ENCODE data around the gene LHFPL2. TPM values are rescaled to one million over a fixed set of nuclear protein-coding genes. Genes with fewer than 3 reads are reported as not detected.

LHFPL2 gene
- total RNA-seq, 1 donor from 2014 or later = 33.1 TPM

DNA sequence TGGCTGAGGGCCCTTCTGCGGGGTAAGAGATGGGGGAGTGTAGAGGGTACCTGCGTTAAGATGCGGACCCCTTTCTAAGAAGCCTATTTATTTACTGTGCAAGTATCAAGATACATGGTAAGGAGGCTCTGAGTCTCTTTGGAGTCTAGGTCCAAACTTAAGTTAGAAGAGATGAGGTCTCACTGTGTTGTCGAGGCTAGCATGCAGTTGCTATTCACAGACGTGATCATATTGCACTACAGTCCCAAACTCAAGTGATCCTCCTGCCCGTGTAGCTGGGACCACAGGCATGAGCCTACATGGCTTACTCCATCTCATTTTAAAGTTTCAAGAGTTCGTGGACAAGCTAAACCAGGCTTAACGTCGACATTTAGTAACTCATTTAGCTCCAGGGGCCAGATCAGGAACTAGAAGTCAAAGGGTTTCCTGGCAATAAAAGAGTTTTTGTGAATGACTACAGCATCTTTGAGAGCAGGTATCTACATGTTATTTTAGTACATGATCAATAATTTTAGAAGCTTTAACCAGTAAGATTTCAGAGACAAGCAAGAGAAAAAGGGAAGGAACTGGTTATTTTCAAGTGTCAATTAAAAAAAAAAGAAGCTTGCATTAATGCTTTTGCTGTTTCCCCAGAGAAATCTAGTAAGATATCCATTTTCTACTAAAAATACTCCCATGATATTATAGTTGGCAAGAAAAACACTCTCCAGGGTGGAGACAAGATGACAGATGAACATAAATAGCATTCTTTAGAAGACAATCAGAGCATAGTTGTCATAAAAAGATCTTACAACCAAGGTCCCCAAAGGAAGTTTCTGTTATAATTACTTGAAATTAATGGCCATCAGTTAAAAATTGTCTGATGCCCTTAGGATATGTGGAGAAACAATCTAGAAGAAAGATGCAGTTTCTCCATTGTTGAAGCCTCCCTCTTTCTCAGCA lies 146.9 kb downstream of the LHFPL2 start:
- DNase-seq (ENCODE audit: low read depth) = no peak
- no peak overlapping the region for H3K4me3 ChIP-seq (ENCODE audit: low read depth, low read length)
- H3K27me3 ChIP-seq (ENCODE audit: control insufficient read depth, insufficient read depth, low read length) = no peaks in the 10 kb centered on the region
- TF ChIP-seq, protein P1, sequence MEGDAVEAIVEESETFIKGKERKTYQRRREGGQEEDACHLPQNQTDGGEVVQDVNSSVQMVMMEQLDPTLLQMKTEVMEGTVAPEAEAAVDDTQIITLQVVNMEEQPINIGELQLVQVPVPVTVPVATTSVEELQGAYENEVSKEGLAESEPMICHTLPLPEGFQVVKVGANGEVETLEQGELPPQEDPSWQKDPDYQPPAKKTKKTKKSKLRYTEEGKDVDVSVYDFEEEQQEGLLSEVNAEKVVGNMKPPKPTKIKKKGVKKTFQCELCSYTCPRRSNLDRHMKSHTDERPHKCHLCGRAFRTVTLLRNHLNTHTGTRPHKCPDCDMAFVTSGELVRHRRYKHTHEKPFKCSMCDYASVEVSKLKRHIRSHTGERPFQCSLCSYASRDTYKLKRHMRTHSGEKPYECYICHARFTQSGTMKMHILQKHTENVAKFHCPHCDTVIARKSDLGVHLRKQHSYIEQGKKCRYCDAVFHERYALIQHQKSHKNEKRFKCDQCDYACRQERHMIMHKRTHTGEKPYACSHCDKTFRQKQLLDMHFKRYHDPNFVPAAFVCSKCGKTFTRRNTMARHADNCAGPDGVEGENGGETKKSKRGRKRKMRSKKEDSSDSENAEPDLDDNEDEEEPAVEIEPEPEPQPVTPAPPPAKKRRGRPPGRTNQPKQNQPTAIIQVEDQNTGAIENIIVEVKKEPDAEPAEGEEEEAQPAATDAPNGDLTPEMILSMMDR (IDR thresholded peaks at IDR 0.05; ENCODE audit: insufficient read depth, low read length, poor library complexity, severe bottlenecking) = no peak
- no peaks in the 10 kb centered on the region for H3K36me3 ChIP-seq (ENCODE audit: control insufficient read depth, insufficient read depth, low read length)

DNA sequence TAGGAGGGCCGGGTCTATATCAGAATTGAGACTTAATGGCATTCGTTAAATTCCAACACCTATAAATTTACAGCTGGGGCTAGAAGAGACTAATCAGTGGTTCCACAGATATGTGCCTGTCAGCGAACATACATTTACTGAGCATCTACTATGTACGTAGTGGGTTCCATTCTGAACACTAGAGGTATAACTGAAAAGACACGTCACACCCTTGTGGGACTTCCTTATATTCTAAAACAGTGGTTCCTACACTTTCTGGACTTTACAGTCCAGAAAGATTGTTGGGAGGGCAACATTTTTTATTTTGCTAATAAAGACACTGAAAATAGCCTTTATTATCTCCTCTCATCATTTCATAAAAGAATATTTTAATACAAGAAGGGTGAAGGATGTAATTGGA lies 147.7 kb downstream of the LHFPL2 start:
- no peak for DNase-seq (ENCODE audit: low read depth)
- Histone ChIP-seq H3K36me3 (ENCODE audit: control insufficient read depth, insufficient read depth, low read length) (no peaks in the 10 kb centered on the region), H3K27me3 (ENCODE audit: control insufficient read depth, insufficient read depth, low read length) (no peaks in the 10 kb centered on the region), H3K4me3 (ENCODE audit: low read depth, low read length) (no peak overlapping the region)
- TF ChIP-seq, protein P1 (IDR thresholded peaks at IDR 0.05; ENCODE audit: insufficient read depth, low read length, poor library complexity, severe bottlenecking) = no peak

DNA sequence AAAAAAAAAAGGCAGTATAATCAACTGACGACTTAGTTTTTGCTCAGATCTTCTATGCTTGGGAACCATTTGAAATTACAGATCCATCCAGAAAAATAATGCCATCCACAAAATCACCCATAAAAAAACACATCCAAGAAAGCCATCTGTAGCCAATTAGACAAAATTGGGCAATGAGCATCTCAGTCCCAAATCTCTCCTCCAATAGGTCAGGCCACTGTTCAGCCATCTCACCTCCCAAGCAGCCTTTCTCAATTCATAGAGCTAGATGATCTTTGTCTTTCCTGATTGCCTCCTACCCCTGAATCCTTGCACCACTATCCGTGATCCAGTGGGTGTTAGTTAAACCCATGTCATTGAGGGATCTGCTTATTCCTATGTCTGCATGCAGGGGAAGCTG lies 148.5 kb downstream of the LHFPL2 start:
- Histone ChIP-seq H3K4me3 (ENCODE audit: low read depth, low read length) (no peak overlapping the region), H3K27me3 (ENCODE audit: control insufficient read depth, insufficient read depth, low read length) (no peaks in the 10 kb centered on the region), H3K36me3 (ENCODE audit: control insufficient read depth, insufficient read depth, low read length) (no peaks in the 10 kb centered on the region)
- TF ChIP-seq, protein P1 (IDR thresholded peaks at IDR 0.05; ENCODE audit: insufficient read depth, low read length, poor library complexity, severe bottlenecking) = no peak
- DNase-seq (ENCODE audit: low read depth) = no peak

DNA sequence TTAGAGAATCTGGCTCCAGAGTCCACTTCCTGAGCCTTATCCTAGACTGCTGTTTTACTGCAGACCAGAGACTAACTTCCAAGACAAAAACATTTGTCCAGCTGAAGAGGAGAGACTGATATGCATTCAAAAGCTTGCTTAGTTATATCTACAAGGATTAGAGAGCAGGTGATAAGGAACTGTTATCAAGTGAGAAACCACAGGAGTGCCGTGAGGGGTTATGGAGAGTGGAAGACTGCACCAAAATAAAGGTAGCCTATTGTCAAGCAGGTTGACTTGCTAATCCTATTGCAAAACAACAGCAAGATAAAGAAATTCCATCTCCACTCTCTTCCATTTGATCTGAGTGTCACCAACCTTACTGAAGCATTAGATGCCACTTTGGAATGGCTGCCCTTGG lies 149.1 kb downstream of the LHFPL2 start:
- Histone ChIP-seq H3K36me3 (ENCODE audit: control insufficient read depth, insufficient read depth, low read length) (no peaks in the 10 kb centered on the region), H3K27me3 (ENCODE audit: control insufficient read depth, insufficient read depth, low read length) (no peaks in the 10 kb centered on the region), H3K4me3 (ENCODE audit: low read depth, low read length) (no peak overlapping the region)
- DNase-seq (ENCODE audit: low read depth) = no peak
- TF ChIP-seq, protein P1 (IDR thresholded peaks at IDR 0.05; ENCODE audit: insufficient read depth, low read length, poor library complexity, severe bottlenecking) = no peak

DNA sequence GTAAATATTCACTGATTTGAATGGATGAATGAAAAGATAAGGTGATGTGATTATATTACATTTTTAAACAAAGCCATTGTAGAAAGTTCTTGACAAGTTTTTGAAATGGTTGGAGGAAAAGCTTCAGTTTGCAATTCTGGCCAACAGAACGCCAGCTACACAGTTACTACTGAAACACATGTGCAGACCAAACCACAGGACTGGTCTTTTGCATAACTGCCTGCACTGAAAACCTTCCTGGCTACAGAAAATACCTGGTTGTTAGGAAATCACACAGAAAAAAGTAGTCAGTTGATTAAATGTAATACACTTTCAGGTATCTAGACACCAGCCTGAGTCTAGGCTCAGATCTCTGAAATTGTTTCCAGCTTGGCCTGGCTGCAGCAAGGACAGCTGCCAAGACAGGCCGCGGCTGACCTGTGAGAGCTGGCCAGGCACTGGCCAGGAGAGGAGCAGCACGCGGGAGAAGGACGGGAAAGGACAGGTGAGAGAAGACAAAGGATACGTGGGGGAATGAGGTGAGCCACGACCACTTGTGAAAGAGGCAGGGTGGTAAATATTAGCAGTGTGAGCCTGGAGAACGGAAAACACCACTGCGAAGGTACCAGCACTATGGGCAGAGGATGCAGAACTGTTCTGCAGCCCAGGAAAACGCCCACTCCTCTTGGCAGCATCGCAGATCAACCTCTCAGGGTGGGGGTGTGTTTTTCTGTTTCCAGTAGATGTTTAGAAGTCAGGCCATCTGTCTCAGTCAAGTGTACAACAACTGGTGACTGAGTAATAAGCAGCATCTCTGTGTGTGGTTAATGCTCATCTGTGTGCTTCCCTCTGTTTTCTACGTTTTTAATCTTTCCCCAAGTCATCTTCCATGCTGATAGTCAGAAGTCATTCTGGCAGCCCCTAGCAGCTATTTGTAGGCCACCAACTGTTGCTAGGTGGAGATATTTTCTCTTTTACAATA lies 150.7 kb downstream of the LHFPL2 start:
- TF ChIP-seq, protein P1 (IDR thresholded peaks at IDR 0.05; ENCODE audit: insufficient read depth, low read length, poor library complexity, severe bottlenecking) = no peak
- H3K4me3 ChIP-seq (ENCODE audit: low read depth, low read length) = no peak overlapping the region
- no peak for DNase-seq (ENCODE audit: low read depth)
- no peaks in the 10 kb centered on the region for H3K36me3 ChIP-seq (ENCODE audit: control insufficient read depth, insufficient read depth, low read length)
- no peaks in the 10 kb centered on the region for H3K27me3 ChIP-seq (ENCODE audit: control insufficient read depth, insufficient read depth, low read length)
